HG02759 (cell line): ENCODE data around the gene TAS1R1.
A peak's percentile ranks its signal among the peaks of the same experiment; 100 is the strongest.
"Not testable (repeated sequence)": the region's sequence is repeated elsewhere in the genome, so short reads cannot be mapped to it uniquely, and the experiment has no call there.

Experiments used
- ATAC-seq: cut with Tn5 transposase; IDR thresholded peaks from one replicate; pipeline ENCODE4 v1.9.1; 2021; ENCODE audit warnings: mild to moderate bottlenecking, moderate library complexity; ENCODE audit not compliant: unreplicated experiment

TAS1R1 gene

DNA sequence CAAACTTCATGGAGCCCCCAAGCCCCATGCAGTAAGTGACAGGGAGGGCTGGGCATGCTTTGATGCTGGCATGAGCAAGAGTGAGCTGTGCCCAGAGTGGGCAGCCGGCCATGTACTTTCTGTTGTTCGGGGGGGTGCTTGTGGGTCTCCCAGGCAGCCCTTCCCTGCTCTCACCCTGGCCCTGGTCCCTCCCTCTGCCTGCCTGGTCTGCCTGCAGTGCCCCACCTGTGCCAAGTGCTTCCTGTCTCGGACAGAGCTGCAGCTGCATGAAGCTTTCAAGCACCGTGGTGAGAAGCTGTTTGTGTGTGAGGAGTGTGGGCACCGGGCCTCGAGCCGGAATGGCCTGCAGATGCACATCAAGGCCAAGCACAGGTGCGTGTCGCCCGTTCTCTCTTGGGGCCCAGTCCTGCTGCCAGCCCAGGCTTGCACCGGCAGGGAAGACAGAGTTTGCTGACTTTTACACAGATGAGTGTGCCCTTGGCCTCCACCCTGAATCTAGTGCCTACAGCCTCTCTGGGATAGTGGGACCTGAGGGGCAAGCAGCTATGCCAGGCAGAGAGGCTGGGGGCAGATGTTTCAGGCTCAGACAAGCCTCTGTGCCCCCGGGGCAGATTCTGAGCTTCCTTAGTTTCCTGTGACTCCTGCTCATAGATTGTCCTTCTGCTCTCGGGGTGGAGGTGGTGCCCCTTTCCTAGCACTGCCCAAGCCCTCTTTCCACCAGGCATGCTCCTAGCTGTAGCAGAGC is 32.3 kb downstream of the TAS1R1 start:
- no peak for ATAC-seq

DNA sequence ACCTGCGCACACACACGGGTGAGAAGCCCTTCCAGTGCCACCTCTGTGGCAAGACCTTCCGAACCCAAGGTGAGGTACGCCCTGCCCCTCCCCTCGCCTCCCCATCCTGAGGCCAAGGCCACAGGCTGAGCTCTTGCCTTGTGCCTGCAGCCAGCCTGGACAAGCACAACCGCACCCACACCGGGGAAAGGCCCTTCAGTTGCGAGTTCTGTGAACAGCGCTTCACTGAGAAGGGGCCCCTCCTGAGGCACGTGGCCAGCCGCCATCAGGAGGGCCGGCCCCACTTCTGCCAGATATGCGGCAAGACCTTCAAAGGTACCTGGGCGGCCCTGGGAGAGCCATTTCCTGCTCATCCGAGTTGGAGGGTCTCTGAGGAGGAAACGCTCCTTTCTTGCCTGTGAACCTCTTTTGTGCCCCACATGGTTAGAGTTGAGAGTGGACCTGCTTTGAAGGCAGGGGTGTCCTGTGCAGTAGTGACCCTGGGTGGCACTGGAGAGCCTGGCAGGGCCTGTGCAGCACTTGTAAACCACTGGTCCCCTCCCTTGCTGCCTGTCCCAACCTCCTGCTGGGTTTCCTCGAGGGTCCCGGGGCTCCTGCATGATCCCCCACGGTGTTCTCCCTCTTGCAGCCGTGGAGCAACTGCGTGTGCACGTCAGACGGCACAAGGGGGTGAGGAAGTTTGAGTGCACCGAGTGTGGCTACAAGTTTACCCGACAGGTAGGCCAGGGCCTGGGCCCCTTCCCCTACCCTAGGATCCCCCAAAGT is 33.2 kb downstream of the TAS1R1 start:
- no peak for ATAC-seq

DNA sequence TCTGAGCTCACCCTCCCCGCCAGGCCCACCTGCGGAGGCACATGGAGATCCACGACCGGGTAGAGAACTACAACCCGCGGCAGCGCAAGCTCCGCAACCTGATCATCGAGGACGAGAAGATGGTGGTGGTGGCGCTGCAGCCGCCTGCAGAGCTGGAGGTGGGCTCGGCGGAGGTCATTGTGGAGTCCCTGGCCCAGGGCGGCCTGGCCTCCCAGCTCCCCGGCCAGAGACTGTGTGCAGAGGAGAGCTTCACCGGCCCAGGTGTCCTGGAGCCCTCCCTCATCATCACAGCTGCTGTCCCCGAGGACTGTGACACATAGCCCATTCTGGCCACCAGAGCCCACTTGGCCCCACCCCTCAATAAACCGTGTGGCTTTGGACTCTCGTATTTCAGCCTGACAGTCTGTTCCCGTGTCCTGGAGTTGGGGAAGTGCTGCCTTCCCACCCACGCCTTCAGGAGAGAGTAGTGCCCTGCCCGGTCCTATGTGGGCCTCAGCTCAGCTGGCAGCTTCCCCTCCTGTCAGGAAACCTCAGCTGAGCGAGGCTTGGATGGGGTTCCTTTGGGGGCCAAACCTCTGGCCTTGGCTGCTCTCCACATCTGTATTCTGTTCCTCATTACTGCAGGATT is 33.9 kb downstream of the TAS1R1 start:
- ATAC-seq, result no peak

DNA sequence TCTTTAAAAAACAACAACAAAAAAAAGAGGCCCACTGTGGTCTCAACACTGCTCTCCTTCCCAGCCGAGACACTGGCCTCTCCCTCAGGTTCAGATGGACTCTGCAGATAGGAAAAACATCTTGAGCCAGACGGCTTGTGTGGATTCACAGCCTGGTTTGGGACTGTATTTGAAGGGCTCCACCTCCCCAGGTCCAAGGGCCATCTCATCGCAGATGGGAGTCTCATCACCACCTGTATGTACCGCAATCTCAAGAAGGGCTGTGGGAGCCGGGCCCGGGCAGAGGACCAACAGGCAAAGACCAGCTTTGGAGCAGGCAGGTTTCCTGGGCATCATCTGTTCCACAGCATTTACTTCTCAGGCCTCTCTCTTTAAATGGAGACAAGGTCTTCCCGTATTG is 34.9 kb downstream of the TAS1R1 start:
- no peak for ATAC-seq

DNA sequence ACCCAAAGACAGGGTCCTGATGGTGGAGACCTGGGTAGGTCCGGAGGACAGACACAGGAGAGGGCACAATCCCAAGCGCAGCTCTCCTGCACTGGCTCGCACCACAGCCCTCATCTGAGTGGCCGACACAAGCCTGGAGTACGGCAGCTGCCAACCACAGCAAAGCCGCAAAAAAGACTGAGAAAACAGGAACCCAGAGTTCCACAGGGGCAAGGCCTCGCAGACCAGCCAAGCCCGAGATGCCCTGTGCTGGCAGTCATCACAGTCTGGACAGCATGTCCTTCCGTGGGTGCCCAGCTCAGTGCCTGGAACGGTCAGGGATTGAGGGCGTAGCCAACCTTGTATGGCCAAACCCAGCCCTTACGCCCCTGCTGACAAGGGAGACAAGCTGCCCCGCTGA is 36.1 kb downstream of the TAS1R1 start:
- no peak for ATAC-seq

DNA sequence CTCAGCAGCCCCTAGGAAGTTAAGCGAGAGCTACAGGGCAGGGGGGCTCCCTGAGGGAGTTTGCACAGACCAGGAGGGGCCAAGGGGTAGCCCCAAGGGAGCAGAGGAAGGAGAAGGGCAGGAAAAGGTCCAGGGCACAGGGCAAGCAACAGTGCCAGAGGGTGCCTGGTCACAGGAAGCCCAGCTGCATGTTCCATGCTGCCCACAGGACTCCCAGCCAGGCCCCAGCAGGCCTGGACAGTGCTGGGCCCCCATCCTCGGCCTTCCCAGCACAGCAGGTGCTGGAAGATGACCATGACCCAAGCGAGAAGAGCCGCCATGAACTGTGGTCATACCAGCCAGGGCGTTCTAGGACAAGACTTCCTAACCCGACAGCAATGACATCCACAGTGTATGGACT is 36.5 kb downstream of the TAS1R1 start:
- ATAC-seq, result no peak

DNA sequence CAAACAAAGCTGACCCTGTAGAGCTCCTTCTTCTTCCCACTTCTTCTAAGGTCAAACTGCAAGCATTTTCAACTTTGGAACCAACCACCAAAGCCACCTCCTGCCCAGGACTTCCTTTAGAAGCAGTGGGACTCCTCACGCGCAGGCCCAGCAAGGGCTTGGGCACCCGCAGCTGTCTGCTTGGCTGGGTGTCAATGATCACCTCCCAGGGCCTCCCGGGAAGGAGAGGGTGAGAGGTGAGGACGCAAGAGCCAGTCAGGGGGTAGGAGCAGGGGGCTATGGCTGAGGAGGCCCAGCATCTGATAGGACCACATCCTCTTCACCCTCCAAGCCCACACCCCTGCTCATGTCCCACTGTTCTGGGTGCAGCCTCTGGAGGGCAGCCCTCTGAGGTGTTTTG is 37.3 kb downstream of the TAS1R1 start:
- no peak for ATAC-seq

DNA sequence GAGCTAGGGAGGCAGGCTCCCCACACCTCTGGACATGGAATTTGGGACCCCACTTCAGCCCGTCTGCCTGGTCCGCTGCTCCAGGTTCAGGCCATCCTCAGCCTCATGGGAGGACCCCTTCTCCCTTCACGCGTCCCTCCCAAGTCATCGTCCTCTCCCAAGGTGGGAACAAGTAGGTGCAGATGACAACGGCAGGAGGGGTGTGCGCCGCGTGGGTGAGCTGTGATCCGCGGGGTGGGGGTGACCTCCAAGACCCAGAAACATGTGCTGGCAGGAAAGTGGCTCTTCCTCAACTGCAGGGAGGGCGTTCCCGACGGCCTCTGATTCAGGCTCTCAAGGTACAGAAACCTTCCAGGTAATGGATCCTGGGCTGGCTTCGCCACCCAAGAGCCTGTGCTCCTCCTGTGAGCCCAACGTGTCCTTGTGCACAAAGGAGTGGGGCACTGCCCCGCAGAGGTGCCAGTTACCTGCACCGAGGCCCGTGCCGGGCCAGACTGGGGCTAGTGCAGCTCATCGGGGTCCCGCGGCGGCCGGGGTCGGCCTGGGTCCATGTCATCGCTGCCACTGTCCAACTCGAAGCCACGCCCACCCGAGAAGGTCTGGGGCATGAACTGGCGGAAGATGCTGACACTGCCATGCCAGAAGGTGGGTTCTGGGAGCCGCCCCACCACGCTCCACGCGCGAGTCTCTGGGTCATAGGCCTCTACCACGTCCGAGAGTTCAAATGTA is 37.9 kb downstream of the TAS1R1 start:
- ATAC-seq, result no peak

DNA sequence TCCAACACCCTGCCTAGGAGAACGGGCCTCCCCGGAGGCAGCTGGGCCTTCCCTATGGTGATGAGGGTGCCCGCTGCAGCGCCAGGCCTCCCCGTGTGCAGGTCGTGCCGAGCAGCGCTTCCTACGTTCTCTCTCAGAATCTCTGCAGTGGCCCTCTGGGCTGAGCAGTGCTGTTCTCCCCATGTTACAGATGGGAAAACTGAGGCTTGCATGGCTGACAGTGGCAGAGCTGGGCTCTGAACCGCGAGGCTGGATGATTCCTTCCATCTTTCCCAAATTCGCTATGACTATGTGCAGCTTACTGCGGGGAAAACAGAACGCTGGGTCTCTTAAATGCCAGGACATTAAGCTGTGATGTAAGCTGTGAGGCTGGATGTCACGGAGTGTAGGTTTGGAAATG is 38.7 kb downstream of the TAS1R1 start:
- ATAC-seq, result no peak

DNA sequence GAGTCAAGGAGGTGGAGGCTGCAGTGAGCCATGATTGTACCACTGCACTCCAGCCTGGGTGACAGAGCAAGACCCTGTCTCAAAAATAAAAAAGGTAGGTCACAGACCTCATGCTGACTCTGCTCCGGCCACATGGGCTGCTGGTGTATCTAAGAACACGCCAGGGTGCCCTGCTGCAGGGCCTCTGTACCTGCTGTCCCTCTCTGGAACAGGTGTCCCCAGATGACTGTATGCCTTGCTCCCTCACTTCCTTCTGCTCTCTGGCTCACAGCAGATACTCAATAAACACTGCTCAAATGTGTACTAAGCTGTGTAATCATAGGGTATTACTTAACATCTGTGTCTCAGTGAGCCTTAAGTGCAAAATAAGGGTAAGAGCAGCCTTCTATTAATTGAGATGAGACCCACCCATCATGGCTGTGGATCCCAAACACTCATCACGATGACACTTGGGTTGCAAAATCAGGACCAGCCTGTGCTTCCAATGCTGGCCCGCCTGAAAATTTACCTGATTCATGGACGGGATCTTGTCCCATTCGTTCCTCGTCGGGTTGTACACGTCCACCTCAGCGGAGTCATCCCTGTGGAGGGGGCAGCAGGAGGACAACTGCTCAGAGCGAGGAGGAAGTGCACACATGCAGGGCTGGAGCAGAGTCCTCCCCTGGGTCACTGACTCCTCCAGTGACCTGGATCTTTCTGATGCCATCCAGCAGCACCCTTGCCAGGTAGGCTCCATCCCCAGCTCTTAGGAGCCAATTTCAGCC is 40.1 kb downstream of the TAS1R1 start:
- ATAC-seq, result no peak

DNA sequence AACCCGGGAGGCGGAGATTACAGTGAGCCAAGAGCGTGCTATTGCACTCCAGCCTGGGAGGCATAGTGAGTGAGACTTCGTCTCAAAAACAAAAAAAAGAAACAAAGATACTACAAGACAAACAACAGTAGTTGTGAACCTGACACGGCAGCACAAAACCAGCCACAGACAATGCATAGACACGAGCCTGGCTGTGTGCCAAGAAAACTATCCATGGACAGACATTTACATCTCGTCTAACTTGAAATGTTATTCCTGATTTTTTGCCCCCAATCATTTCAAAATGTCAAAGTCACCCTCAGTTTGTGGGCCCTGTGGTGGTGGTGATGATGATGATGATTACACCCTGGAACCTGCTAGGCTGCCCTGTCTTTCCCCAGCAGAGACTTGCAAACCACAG is 41.2 kb downstream of the TAS1R1 start:
- ATAC-seq, result no peak

DNA sequence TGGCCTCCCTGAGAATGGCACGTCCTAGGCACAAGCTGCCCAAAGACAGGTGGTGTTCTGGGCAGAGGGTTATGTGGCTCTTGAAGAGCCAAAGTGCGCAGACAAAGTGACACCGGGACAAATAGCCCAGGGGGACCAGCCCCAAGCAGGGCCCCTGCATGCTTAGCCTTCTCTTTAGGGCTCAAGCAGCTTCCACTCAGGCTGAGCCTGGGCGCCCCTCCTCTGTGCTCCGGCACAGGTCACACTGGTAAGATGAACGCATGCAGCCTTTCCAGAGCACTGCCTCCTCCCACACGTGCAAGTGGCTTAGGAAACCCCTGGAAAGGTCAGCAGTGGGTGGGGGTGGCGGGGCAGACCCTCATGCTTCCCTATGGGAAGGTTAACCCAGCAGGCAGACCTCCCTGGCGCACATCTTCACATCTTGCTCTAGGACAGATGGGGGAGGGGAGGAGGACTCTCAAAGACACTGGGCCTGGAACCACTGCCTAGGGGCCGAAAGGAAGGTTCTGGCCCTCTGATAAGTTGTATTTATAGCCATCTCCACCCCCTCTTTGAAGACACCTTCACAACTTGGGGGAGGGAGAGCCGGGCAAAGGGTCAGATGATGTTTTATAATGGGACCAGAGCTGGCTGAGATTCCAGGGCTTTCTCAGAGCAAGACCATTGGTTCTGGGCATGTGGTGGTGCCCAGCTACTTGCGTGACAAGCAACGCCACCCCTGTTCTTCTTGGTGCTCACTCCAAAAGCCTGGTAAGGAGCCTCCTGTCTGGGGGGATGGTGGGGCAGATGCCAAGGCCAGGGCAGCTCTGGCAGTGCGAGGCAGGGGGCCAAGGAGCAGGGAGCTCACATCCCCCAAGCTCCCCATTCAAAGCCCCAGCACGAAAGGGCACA is 42.0 kb downstream of the TAS1R1 start:
- no peak for ATAC-seq

DNA sequence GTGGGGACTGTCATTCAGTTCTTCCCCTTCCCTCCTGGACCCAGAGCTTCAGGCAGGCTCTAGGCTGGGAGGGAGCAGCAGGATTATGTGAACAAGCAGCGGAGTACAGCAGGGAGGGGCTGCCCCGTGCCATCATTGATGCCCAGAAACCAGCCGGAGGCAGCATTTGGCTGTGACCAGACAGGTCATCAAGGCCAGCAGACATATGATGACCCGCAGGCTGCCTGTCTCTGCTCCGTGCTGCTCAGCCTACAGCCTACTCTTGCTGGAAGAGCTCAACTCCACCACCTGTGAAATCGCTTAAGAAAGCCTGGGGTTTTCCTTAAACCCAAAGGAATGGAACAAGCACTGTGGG is 42.6 kb downstream of the TAS1R1 start:
- no peak for ATAC-seq

DNA sequence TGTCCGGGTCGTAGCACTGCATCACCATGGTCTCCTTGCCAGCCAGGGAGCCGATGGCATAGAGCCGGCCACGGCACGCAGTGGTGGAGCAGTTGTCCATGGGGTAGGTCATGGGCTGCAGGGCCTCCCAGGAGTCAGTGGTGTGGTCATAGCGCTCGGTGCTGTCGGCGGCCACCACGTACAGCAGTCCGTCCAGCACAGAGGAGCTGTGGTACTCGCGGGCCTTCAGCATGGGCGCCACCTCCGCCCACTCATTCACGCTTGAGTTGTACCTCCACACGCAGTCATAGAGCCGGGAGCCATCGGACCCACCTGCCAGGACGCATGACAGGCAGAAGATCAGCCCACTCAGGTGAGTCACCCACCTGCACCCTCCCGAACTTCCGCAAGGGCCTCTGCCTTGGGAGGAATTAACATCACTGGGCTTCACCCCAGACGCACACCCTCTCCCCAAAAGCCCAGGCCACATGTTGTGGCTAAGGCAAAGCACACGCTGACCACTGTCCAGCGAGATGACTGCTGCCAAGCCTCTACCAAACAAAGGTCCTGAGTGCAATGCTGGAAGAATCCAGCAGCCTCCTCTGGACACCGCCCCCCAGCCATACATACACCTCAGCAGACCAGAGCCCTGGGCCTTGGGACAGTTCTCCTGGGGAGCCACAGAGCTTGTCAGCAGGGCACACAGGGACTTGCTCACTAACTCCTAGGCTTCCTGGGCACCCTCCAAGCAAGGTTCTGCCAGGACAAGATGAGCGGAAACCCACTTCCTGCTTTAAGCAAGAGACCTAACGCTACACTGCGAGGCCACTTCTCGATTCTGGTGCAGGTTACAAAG is 44.3 kb downstream of the TAS1R1 start:
- no peak for ATAC-seq

DNA sequence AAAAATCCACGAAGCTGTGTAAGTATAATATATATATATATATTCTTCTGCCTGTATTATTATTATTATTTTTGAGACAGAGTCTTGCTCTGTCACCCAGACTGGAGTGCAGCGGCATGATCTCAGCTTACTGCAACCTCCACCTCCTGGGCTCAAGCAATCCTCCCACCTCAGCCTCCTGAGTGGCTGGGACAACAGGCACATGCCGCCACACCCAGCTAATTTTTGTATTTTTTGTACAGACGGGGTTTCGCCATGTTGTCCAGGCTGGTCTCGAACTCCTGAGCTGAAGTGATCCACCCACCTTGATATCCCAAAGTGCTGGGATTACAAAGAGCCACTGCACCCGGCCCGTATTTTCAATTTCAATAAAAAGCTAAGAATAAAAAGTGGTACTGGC is 44.9 kb downstream of the TAS1R1 start:
- not testable (repeated sequence) for ATAC-seq

DNA sequence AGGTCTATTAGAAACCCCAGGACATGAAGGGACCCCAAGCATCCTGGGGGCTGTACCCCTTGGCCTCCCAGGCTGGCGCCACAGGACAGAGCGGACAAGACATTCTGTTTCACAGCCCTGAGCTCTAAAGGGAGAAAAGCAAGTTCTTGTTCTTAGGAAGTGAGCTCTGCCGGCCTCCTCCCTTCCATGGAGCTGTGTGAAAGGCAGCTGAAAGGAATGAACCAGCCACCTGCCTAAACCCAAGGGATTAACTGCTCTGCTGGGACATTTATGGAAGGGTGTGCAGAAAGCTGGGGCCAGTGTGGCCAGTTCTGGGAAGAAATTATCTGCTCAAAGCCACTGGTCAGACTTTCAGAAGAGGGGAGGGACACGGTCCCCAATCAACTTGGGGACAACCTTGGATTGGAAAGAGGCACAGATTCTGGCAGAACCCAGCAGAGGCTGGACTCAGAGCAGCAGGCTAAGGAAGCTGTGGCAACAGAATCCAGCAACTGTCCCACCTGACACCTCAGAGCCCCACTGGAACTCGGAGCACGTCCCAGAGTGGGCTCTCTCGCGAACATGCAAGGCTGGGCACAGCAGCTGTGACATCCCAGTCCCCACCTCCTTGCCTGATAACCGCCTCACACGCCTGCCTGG is 45.4 kb downstream of the TAS1R1 start:
- ATAC-seq, result no peak

DNA sequence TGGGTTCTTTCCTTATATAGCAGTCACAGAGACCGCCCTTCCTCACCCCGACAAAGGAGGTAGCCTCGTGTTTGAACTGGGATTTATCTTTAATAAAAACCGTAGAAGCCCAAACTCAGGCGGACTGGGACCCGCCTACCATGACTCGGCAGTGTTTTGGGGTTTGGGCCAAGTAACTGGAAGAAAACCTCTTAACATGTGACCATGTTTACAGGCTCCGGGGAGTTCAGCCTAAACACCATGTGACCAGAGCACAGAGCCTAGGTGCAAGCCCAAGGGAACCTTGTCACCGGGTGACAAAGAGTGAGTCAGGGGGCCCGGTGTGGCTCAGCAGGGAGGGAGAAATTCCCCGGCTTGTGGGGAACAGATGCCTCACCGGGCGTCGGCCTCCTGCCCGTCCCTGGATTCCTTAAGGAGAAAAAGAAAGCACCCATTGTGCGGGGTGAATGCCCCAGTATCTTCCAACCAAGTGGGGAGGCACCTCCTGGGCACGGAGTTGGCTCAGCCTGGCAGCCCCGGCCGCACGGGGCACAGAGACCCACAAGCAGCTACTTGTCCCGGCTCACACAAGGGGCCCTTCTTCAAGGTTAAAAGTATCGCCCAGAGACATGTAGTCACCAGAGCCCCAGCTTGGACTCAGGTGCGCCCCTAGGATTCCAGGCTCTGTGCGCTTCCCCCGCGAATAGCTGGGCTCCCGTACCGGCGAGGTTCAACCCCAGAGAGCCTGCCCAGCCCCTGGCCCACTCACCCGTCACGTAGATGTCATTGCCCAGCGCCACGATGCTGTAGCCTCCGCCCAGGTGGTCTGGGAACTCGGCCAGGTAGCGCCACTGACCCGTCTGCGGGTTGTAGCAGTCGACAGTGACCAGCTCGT is 46.2 kb downstream of the TAS1R1 start:
- peak; percentile 37 for ATAC-seq
